ENCODE data around the gene CEMIP2. TPM values are rescaled to one million over a fixed set of nuclear protein-coding genes. Genes with fewer than 3 reads are reported as not detected.

Gene CEMIP2
- total and polyA plus RNA-seq, 12 donors, result 4.7 to 34.9 (median 9.6) TPM

DNA sequence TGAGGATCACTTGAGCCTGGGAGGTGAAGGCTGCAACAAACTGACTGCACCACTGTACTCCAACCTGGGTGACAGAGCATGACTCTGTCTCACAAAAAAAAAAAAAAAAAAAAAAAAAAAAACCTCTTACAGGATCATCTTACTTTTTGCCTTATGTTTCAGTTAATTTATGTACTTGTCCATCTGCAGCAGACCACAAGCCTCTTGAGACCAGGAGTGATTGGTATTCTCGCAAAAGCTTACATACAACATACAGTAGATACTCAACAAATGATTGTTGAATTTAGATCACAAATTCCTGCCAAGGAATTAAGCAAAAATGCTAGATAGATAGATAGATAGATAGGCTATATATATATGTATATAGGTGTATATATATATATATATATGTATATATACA lies 12.4 kb downstream of the CEMIP2 start:
- no peaks in the 10 kb centered on the region for H3K27me3 ChIP-seq
- DNase-seq (no peak), ATAC-seq (no peak)
- no peak overlapping the region for H3K27ac ChIP-seq
- H3K9me3 ChIP-seq, result no peaks in the 10 kb centered on the region
- intact Hi-C loops (cut with DNase I), result loop anchor here in 1 of 10 donors (2.0 kb wide), 1 partner anchor 13 kb away; no protein-coding TSS in a partner anchor
- TF ChIP-seq, protein P1, sequence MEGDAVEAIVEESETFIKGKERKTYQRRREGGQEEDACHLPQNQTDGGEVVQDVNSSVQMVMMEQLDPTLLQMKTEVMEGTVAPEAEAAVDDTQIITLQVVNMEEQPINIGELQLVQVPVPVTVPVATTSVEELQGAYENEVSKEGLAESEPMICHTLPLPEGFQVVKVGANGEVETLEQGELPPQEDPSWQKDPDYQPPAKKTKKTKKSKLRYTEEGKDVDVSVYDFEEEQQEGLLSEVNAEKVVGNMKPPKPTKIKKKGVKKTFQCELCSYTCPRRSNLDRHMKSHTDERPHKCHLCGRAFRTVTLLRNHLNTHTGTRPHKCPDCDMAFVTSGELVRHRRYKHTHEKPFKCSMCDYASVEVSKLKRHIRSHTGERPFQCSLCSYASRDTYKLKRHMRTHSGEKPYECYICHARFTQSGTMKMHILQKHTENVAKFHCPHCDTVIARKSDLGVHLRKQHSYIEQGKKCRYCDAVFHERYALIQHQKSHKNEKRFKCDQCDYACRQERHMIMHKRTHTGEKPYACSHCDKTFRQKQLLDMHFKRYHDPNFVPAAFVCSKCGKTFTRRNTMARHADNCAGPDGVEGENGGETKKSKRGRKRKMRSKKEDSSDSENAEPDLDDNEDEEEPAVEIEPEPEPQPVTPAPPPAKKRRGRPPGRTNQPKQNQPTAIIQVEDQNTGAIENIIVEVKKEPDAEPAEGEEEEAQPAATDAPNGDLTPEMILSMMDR (IDR thresholded peaks at IDR 0.05), result no peak
- peaks cover 0 to 48% (median 10%) of the 10 kb centered on the region in 9 donors for H3K4me1 ChIP-seq
- 98 to 100% methylated on average over 1 of the region's 1 CpG for WGBS, 2 donors
- no peaks in the 10 kb centered on the region for H3K36me3 ChIP-seq
- no peak overlapping the region for H3K4me3 ChIP-seq

DNA sequence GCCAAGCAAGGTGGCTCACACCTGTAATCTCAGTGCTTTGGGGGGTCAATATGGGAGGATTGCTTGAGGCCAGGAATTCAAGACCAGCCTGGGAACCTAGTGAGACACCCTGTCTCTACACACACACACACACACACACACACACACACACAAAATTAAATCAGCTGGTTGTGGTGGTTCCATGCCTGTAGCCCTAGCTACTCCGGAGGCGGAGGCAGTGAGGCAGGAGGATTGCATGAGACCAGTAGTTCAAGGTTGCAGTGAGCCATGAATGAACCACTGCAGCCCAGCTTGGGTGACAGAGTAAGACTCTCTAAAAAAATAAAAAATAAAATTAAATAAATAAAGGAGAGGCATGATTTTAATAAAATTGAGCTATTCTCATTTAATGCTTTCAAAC lies 13.1 kb downstream of the CEMIP2 start:
- WGBS, 2 donors, result 97% methylated on average over 2 of the region's 2 CpGs
- no peaks in the 10 kb centered on the region for H3K27me3 ChIP-seq
- H3K27ac ChIP-seq, result no peak overlapping the region
- ATAC-seq (no peak), DNase-seq (no peak)
- H3K4me3 ChIP-seq, result no peak overlapping the region
- intact Hi-C loops (cut with DNase I), result no loop called here
- H3K36me3 ChIP-seq, result peaks cover 0 to 1% (median 0%) of the 10 kb centered on the region in 9 donors
- no peaks in the 10 kb centered on the region for H3K9me3 ChIP-seq
- TF ChIP-seq, protein P1 (IDR thresholded peaks at IDR 0.05), result no peak
- peaks cover 0 to 43% (median 10%) of the 10 kb centered on the region in 9 donors for H3K4me1 ChIP-seq

DNA sequence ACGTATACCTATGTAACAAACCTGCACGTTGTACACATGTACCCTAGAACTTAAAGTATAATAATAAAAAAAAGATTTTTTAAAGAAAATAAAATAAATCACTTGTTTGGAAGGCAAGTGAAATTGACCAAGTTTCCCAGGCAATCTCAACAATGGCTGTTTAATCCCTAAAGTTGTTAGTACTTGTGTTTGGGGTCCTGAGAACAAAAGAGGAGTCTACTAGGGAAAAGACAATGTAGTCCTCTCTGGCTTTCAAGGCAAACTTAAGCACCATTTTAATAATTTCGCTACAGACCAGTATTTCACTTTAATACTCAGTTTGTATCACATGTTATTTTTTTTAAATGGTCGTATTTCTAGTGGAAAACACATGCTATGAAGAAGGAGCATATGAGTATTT lies 14.2 kb downstream of the CEMIP2 start:
- H3K27ac ChIP-seq, result no peak overlapping the region
- ATAC-seq (no peak), DNase-seq (no peak)
- TF ChIP-seq, protein P1 (IDR thresholded peaks at IDR 0.05), result no peak
- no peak overlapping the region for H3K4me3 ChIP-seq
- WGBS, 2 donors, result 87 to 93% methylated on average over 4 of the region's 4 CpGs
- H3K27me3 ChIP-seq, result no peaks in the 10 kb centered on the region
- H3K4me1 ChIP-seq, result peaks cover 0 to 42% (median 10%) of the 10 kb centered on the region in 9 donors
- intact Hi-C loops (cut with DNase I), result no loop called here
- H3K9me3 ChIP-seq, result no peaks in the 10 kb centered on the region
- peaks cover 0 to 12% (median 0%) of the 10 kb centered on the region in 9 donors for H3K36me3 ChIP-seq

DNA sequence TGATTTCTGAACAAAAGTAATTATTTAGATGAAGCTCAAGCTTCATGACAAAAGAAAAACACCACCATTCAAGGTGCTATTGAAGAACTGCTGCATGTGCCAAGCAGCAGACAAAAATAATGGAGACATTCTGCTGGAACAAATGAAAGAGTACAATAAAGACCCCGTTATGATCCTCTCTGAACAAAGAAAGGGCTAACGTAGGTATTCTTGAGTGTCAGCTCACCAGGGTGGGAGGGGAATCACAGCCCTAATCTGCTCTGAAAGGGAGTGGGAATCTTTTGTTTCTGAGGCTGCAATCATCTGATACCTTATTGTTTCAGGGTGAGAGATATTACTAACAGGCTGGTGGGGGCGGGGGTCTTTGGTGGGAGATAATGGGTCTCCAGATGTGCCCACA lies 15.4 kb downstream of the CEMIP2 start:
- ATAC-seq (no peak), DNase-seq (no peak)
- Histone ChIP-seq H3K9me3 (no peaks in the 10 kb centered on the region), H3K27me3 (no peaks in the 10 kb centered on the region), H3K4me1 (peaks cover 0 to 42% (median 0%) of the 10 kb centered on the region in 9 donors), H3K36me3 (peaks cover 0 to 24% (median 0%) of the 10 kb centered on the region in 9 donors), H3K27ac (no peak overlapping the region), H3K4me3 (no peak overlapping the region)
- WGBS, 2 donors, result 85 to 92% methylated on average over 3 of the region's 3 CpGs
- TF ChIP-seq, protein P1 (IDR thresholded peaks at IDR 0.05), result no peak
- intact Hi-C loops (cut with DNase I), result no loop called here
